Stimulated activated CD4-positive, alpha-beta T cell treated with anti-CD3 and anti-CD28 coated beads, Interleukin-2, amount 100 ng/mL, for 24 hours (primary cell): Measurements from ENCODE around the gene TLX2.

Experiments
- DNase-seq, 2 donors: peaks; one replicate each; pipeline ENCODE4 v3.0.0-alpha.2; 2020

Gene TLX2

GRCh38 chr2:74536166-74536950 is 22.1 kb downstream of the TLX2 start:
- no peak for DNase-seq

DNA sequence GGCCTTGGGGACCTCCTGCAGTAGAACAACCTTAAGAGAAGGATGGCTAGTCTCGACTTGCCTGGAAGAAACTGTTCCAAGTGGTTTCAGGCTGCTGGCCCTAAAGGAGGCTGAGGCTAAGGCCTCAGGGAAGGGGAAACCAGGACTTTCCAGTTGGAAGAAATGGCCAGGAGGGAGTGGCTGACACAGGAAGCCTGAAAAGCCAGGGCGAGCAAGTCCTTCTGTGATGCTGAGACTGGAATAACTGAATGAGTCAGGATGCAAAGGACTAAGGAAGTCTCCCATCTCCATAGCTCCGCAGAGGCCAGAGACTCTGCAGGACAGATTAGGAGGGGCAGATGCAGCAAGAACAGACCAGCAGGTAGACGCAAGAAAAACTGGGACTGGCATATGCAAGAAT is 22.9 kb downstream of the TLX2 start:
- no peak for DNase-seq

DNA sequence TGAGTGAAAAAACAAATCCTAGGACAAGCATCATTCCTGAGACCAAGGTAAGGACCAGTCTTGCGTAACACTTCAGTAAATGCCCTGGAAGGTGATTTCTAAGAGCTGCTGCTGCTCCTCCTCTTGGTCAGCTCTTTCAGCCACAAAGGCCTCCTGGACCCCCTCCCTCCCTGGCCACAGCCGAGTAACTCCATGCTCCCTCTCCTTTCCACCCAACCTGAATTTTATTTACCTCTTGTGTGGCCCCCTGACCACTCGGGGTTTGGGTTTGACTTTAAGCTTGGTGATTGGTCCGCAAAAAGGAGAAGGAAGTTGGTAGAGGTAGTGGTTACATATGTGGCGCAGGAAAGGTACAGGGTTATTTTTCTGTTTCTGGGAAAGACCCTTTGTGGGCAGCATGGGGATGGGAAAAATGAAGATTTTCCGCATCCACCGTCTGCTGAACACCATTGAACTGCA is 24.7 kb downstream of the TLX2 start:
- no peak for DNase-seq

GRCh38 chr2:74540291-74540690 is 26.0 kb downstream of the TLX2 start:
- DNase-seq: no peak

- no peak for DNase-seq
Measured at GRCh38 chr2:74542978-74543377, 28.7 kb downstream of the TLX2 start.

GRCh38 chr2:74544634-74545033 is 30.4 kb downstream of the TLX2 start:
- DNase-seq: no peak

DNA sequence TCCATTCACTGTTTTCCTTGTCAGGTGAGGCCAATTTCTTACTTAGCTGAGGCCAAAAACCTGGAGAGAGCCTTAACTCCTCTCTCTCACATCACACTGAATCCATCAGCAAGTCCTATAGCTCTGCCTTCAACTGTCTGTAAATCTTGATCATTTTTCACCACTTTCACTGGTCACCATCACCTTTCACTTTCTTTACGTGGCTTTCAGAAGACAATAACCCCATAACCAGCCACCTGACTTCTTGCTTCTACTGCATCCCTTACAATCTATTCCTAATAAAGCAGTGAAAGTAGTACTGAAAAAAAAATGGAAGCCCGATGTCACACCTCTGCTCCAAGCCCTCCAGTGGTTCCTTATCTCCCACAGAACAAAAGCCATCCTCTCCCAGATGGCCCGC is 31.8 kb downstream of the TLX2 start:
- no peak for DNase-seq

GRCh38 chr2:74548285-74548899 is 34.1 kb downstream of the TLX2 start:
- DNase-seq: no peak

DNA sequence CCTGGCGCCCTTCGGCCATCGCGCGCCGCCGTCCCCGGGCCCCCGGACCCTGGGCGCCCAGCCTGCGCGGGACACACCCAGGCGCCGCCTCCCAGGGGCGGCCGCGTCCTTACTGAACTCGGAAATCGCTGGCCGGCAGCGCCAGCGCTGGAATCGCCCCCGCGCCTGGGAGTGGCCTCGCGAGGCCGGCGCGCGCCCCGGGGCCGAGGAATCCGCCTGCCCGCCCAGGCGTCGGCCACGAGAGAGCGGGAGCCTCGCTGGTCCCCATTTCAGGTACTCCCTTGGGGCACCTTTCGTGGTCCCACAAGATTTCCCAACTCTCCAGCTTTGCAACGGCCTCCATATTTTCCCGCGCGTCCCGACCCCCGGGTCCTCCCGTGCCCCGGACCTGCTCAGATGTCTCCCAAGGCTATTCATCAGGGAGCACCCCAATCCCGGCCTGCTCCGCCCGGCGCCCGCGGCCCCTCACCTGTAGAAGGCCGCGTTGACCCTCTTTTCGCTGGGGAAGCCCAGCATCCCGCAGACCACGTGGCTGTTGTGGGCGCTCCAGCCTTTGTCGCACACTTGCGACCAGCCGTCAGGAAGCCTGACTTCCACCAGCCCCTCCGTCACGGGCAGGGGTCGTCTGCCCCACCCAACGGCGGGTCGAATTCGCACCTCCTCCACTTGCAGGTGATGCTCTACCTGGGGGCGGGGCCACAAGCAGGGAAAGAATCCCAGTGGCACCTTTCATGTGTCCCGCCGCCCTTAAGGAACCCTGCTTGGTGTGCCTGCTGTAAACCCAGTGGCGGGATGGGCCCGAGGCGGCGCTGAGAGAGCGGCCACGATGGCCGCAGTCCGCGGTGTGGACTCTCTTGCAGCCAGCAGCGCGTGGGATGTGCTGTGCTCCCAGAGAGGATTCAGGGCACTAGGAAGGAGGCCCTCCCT is 34.9 kb downstream of the TLX2 start:
- peak in 1 of 2 donors; percentile 58 for DNase-seq

DNA sequence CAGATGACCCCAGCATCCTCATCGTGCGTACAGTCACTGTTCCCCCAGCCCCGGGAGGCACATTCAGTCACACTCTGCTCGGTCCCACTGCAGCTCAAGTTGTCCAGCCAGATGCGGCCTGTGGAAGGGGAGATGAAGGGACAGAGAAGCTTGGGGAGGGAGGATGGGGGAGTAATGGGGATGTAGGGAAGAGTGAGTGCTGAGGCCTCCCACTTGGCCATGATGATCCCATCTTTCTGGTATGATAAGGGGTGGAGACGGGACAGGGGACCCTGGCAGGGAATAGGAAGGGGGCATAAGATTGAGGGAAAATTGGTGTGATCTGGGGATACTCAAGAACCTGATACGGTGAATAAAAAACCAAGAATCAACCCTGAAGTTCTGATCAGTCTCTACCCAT is 36.0 kb downstream of the TLX2 start:
- DNase-seq: no peak

GRCh38 chr2:74551530-74551929 is 37.3 kb downstream of the TLX2 start:
- no peak for DNase-seq

DNA sequence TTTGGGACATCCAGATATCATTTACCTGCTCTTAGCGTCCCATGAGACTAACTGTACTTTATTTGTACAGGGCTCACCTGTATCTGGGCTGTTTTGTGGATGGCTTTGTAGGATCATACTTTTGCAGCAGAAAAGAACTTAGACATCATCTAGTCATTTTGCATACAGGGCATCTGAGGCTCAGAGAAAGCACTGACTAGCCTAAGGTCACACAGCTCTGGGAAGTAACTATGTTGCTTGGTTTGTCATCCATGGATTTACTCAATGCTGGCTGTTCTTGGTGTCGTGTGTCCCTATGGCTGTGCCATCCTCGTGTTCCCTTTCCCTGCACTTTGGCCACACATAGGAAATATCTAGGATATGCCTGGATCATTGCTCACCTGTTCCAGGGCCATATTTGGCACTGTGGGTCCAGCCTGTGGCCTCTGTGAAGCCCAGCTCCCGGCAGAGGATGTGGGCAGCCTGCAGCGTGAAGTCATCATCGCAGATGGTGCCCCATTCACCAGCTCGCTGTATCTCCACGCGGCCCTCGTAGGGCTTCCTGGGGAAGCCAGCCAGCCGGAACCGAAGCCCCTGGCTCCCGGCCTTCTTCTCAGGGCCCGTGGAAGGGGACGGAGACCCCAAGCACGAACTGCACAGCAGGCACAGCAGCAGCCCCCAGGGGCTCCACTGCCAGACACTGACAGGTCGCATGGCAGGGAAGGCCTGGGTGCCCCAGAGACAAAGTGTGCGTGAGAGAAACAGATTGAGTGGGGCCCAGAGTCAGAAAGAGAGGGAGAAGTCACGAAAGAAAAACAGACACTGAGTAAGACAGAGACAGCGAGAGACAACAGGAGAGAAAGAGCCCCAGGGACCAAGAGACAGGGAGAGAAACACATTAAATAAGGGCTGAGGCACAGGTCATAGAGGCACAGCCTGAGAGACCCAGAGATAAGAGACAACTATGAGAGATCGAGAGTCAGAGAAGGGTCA is 38.0 kb downstream of the TLX2 start:
- no peak for DNase-seq

DNA sequence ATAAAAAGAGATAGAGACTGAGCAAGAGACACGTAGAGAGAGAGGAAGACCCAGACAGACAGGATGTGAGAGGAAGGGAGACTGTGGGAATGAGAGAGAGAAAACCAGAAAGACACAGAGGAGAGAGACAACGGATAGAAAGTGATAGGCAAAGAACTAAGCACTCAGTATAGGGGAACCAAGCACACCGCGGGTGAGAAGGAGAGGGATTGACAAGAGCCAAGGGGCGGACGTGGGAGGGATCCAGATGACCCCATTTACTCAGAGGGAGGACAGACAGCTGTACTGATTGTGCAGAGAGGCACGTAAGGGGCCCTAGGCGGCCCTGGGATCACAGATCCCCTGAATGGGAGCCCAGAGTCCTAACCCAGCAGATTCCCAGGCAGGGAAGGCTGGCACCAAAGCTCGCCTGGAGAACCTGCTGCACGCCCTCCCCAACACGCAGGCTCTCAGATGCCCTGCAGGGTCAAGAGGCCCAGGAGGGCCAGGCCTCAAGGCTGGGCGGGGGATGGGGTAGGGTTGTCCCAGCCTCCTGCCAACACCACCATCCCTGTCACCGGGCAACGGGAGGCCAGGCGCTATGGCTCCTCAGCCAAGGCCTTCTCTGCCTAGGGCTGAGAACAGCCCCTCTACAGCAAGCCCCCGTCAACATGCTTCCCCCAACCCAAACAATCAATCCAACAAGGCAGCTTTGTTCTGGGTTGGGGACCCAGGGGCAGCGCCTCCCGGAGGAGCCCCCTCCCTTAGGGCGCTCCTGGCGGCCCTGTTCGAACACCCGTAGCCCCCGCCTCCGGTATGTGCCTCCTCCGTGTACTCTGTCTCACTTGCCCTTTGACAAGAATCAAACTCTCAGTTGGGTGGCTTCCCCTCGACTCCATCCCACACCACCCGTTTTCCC is 38.9 kb downstream of the TLX2 start:
- DNase-seq: no peak

DNA sequence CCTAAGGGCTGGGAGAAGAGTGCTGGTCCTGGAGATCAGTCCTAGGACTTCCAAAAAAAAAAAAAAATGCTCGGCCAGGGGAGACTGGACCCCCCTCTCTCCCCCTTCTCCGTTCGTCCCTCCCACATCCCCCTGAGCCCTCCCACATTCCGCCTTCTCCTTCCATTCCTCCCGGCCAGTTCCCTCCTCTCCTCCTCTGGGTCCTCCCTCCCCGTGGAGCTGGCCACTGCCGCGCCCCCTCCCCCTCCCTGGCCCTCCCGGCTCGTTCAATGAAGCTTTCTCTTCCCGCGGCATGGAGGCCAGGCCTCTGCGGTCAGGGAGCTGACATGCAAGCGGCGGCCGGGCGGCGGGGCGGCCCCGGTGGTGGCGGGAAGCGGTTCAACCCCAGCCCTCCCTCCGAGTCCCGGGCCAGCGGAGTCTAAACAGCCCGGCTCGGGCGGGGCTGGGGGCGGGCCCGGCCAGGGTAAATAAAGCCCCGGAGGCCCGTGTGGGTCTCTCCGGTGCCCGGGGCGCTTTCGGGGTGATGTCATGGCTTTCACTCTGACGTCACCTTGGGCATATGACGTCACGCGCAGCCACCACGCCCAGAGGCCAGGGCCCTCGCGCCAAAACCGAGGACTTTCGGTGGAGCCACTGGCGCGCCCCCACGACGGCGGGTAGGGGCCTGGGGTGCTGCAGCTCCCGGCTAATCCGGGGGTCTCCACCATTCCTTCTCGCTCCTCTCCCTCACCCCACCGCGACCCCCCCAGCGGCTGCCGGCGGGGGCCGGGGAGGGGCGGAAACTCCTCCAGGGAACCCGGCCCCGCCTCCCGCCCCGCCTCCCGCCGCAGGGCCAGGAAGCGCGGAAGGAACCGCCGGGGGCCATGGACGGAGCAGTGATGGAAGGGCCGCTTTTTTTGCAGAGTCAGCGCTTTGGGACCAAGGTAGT is 39.9 kb downstream of the TLX2 start, which contains the start of the genes DOK1 and LOXL3:
TSS of gene DOK1 (plus strand) at position 829 of the 928 bp plus-strand sequence. CDS start at position 864, 35 bp downstream.
TSS of gene LOXL3 (minus strand) at position 51 of the 928 bp plus-strand sequence. CDS start 1,308 bp downstream, outside the sequence.
- DNase-seq: peak; percentile 88 to 90

DNA sequence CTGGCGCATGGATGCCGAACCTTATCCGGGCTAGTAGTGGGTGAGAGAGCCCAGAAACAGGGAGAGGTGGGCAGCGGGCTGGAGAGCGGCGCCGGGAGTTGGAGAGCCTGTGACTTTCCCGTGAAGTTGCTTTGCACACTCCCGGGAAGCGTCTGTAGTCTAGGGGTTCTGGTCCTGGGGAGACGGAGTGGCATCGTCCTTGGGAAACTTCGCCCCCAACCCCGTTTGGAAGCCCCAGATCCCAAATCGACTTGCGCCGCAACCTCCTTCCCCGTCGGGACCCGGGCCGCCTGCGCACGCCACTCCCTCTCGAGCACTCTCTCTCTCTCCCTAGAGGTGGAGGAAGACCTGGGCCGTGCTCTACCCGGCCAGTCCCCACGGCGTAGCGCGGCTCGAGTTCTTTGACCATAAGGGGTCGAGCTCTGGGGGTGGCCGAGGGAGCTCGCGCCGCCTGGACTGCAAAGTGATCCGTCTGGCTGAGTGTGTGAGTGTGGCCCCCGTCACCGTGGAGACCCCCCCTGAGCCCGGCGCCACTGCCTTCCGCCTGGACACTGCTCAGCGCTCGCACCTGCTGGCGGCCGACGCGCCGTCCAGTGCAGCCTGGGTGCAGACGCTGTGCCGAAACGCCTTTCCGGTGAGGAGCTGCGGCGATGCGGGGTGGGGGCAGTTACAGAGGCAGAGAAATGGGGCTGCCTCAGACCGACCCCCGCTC is 40.7 kb downstream of the TLX2 start:
- DNase-seq: peak; percentile 55 to 62

DNA sequence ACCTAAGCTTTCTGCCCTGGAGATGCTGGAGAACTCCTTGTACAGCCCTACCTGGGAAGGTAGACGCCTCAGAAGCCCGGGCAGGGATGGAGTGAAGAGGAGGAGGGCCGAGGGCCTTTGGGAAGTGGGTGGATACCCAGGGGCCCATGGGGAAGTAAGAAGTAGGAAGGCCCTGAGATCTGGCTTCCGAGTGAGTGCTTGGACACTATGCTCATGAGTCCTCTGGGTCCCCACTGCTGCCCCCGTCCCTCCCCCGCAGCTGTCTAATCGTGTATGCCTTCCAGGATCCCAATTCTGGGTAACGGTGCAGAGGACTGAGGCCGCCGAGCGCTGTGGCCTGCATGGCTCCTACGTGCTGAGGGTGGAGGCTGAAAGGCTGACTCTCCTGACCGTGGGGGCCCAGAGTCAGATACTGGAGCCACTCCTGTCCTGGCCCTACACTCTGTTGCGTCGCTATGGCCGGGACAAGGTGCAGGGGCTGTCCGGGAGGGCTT is 41.4 kb downstream of the TLX2 start:
- DNase-seq: no peak

DNA sequence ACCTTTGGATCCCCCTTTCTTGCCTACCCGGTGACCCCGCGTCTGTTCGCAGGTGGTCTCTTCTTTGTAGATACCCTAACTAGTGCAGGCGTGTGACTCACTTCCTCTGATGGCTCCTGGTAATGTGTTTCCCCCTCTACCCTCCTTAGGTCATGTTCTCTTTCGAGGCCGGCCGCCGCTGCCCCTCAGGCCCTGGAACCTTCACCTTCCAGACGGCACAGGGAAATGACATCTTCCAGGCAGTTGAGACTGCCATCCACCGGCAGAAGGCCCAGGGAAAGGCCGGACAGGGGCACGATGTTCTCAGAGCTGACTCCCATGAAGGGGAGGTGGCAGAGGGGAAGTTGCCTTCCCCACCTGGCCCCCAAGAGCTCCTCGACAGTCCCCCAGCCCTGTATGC is 41.9 kb downstream of the TLX2 start:
- DNase-seq: no peak

DNA sequence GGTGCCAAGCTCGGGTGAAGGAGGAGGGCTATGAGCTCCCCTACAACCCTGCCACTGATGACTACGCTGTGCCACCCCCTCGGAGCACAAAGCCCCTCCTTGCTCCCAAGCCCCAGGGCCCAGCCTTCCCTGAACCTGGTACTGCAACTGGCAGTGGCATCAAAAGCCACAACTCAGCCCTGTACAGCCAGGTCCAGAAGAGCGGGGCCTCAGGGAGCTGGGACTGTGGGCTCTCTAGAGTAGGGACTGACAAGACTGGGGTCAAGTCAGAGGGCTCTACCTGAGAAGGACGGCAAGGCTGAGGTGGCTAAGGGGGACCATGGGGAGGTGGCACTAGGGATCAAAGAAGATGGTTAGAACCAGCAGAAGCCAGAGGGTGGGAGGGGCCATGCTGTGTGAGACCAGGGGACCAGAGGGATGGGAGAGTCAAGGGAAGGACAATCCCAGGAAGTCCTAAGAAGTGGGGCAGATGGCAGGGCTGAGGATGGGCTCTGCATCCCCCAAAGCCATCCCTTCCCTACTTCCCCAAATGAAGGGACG is 42.7 kb downstream of the TLX2 start:
- DNase-seq: no peak
